DND-41 (cell line): ENCODE measurements around the gene FAM228B.

Experiments
- ATAC-seq: fragments of 200-7000 bp; cut with Tn5 transposase; 3 replicates; pipeline ENCODE4 v1.9.1; 2021; ENCODE audit warnings: low read depth; ENCODE audit not compliant: insufficient read depth
- DNase-seq: peaks from one replicate; pipeline ENCODE4 v3.0.0-alpha.2; 2020
- H2AFZ ChIP-seq: 2 replicates; pipeline ENCODE4 v1.6.0; 2012; ENCODE audit warnings: low read depth, low read length
- H3K27ac ChIP-seq: 2 replicates; pipeline ENCODE4 v1.5.1; 2012; ENCODE audit warnings: low read length, inconsistent platforms
- H3K27me3 ChIP-seq: fragments of 200-600 bp; sonication (generic); 2 replicates; pipeline ENCODE4 v1.6.0; 2012; ENCODE audit warnings: low read length, mild to moderate bottlenecking, inconsistent platforms; ENCODE audit not compliant: insufficient read depth, poor library complexity
- H3K36me3 ChIP-seq: 2 replicates; pipeline ENCODE4 v1.5.1; 2012; ENCODE audit warnings: low read length, inconsistent platforms; ENCODE audit not compliant: insufficient read depth
- H3K4me1 ChIP-seq: 2 replicates; pipeline ENCODE4 v1.5.1; 2012; ENCODE audit warnings: mild to moderate bottlenecking, low read length; ENCODE audit not compliant: insufficient read depth
- H3K4me2 ChIP-seq: 2 replicates; pipeline ENCODE4 v1.6.0; 2012; ENCODE audit warnings: mild to moderate bottlenecking, moderate library complexity, low read length, inconsistent platforms; ENCODE audit not compliant: insufficient read depth
- H3K4me3 ChIP-seq, 2 experiments: fragments of 200-600 bp in 1 of 2; shearing (Covaris generic) in 1 of 2; 2 replicates each; pipeline ENCODE4 v1.5.1; 2012 to 2016; ENCODE audit warnings: inconsistent platforms in 2 of 2, low read length in 2 of 2, mild to moderate bottlenecking in 2 of 2, low read depth in 1 of 2, moderate library complexity in 1 of 2
- H3K79me2 ChIP-seq: 2 replicates; pipeline ENCODE4 v1.6.0; 2012; ENCODE audit warnings: low read length, inconsistent platforms; ENCODE audit not compliant: insufficient read depth
- H3K9ac ChIP-seq: 2 replicates; pipeline ENCODE4 v1.6.0; 2012; ENCODE audit warnings: low read depth, mild to moderate bottlenecking, inconsistent platforms, low read length, moderate library complexity
- H3K9me3 ChIP-seq: 2 replicates; pipeline ENCODE4 v1.5.1; 2012; ENCODE audit warnings: low read length, moderate library complexity, mild to moderate bottlenecking, inconsistent platforms; ENCODE audit not compliant: insufficient read depth, severe bottlenecking
- H4K20me1 ChIP-seq: 2 replicates; pipeline ENCODE4 v1.6.0; 2012; ENCODE audit warnings: low read length; ENCODE audit not compliant: insufficient read depth
- CTCF ChIP-seq: IDR thresholded peaks from 2 replicates; pipeline ENCODE4 v1.5.1; 2012; ENCODE audit warnings: borderline replicate concordance, low read length, moderate library complexity, mild to moderate bottlenecking; ENCODE audit not compliant: poor library complexity, severe bottlenecking; ENCODE audit errors: extremely low read depth
- EZH2 ChIP-seq: IDR thresholded peaks from 3 replicates; pipeline ENCODE4 v1.6.1; 2012; ENCODE audit warnings: borderline replicate concordance, low read depth, mild to moderate bottlenecking, moderate library complexity, low read length, inconsistent platforms; ENCODE audit not compliant: severe bottlenecking

The FAM228B gene

GRCh38 chr2:24083567-24084385, 39.5 kb upstream of the FAM228B start:
- H3K36me3 ChIP-seq = no peaks in the 10 kb centered on the region
- no peak for TF ChIP-seq CTCF
- TF ChIP-seq EZH2 = no peak
- no peaks in the 10 kb centered on the region for H3K79me2 ChIP-seq
- H2AFZ ChIP-seq = peak overlapping the region; percentile 91
- peak overlapping the region; percentile 68 for H3K9ac ChIP-seq
- H3K4me2 ChIP-seq = peak overlapping the region; percentile 99
- H3K27ac ChIP-seq = no peak overlapping the region
- peak; percentile 55 for ATAC-seq
- H3K27me3 ChIP-seq = no peaks in the 10 kb centered on the region
- peak overlapping the region; percentile 11 to 84; a peak in 3 of 4 replicates for H3K4me3 ChIP-seq
- no peaks in the 10 kb centered on the region for H4K20me1 ChIP-seq
- no peaks in the 10 kb centered on the region for H3K9me3 ChIP-seq
- H3K4me1 ChIP-seq = peaks cover 18% of the 10 kb centered on the region
- peak; percentile 40 for DNase-seq

- Histone ChIP-seq H3K9me3 (no peaks in the 10 kb centered on the region), H3K27me3 (no peaks in the 10 kb centered on the region), H4K20me1 (no peaks in the 10 kb centered on the region), H3K27ac (peak within 1 kb of the TSS; percentile 48; the same call in 1 of the 2 replicates), H3K36me3 (no peaks in the 10 kb centered on the region), H3K79me2 (no peaks in the 10 kb centered on the region), H3K9ac (peak within 1 kb of the TSS; percentile 68), H3K4me2 (peak within 1 kb of the TSS; percentile 99), H2AFZ (peak within 1 kb of the TSS; percentile 91), H3K4me3 (peak within 1 kb of the TSS; percentile 28 to 84; a peak in 3 of 4 replicates), H3K4me1 (peaks cover 18% of the 10 kb centered on the region)
- ATAC-seq (peak; percentile 97), DNase-seq (peak; percentile 77)
- TF ChIP-seq CTCF (peak; percentile 92), EZH2 (no peak)
These were observed 38.7 kb upstream of the FAM228B start, which contains the start of gene TP53I3 for GRCh38 chr2:24084386-24085199. Gene TP53I3, minus strand, starts transcription at chr2:24084834. Its CDS starts 508 bp downstream, at chr2:24084326.

- TF ChIP-seq CTCF (no peak), EZH2 (no peak)
- Histone ChIP-seq H3K4me3 (peak overlapping the region in 1 of 2 experiments; percentile 84; a peak in 2 of 4 replicates), H2AFZ (peak overlapping the region; percentile 91), H3K27ac (no peak overlapping the region; the same call in 1 of the 2 replicates), H3K9ac (peak overlapping the region; percentile 68; the same call in 1 of the 2 replicates), H3K4me1 (peaks cover 18% of the 10 kb centered on the region), H3K36me3 (no peaks in the 10 kb centered on the region), H3K27me3 (no peaks in the 10 kb centered on the region), H3K79me2 (no peaks in the 10 kb centered on the region), H3K9me3 (no peaks in the 10 kb centered on the region), H3K4me2 (peak overlapping the region; percentile 99), H4K20me1 (no peaks in the 10 kb centered on the region)
- DNase-seq (no peak), ATAC-seq (no peak)
These were observed 38.1 kb upstream of the FAM228B start for GRCh38 chr2:24085200-24085489.
